Measurements from ENCODE around the gene RTN3. TPM values are rescaled to one million over a fixed set of nuclear protein-coding genes. Genes with fewer than 3 reads are reported as not detected.

RTN3 gene
- total and polyA plus RNA-seq, 9 of the 15 experiments (the other 6 are each of a cell fraction or from before 2014, with no cell fraction given): 41.6 to 169 (median 93.5) TPM

GRCh38 chr11:63769714-63770455 is 88.6 kb downstream of the RTN3 start:
- Histone ChIP-seq H3K9ac (ENCODE audit: insufficient read depth in 1 of 2, low read depth in 2 of 2, low read length in 2 of 2) (peak overlapping the region; percentile 63 to 95; a peak in 3 of 4 replicates), H3K9me3 (replicated peaks; ENCODE audit: control insufficient read depth, insufficient read depth, low read depth, low read length) (no peaks in the 10 kb centered on the region), H3K9me1 (ENCODE audit: control insufficient read depth, insufficient read depth, low read length) (no peaks in the 10 kb centered on the region), H3K4me1 (replicated peaks in 1 of 2; ENCODE audit: control insufficient read depth in 2 of 2, insufficient read depth in 2 of 2, low read length in 2 of 2) (peaks cover 8 to 39% of the 10 kb centered on the region in 2 experiments), H3K79me2 (ENCODE audit: control insufficient read depth, insufficient read depth, low read length) (peaks cover 19% of the 10 kb centered on the region), H4K20me1 (replicated peaks; ENCODE audit: control insufficient read depth, insufficient read depth, low read length) (no peaks in the 10 kb centered on the region), H3K36me3 (ENCODE audit: control insufficient read depth, insufficient read depth, low read length) (peaks cover 11% of the 10 kb centered on the region; the same call in 1 of the 3 replicates), H3K27ac (ENCODE audit: extremely low read depth, low read depth, low read length) (no peak overlapping the region), H3K4me2 (ENCODE audit: insufficient read depth, low read length) (no peak overlapping the region), H3K4me3 (peak overlapping the region; percentile 60; the same call in 1 of the 2 replicates), H2AFZ (ENCODE audit: low read depth, low read length) (peak overlapping the region; percentile 86), H3K27me3 (ENCODE audit: control insufficient read depth in 2 of 2, insufficient read depth in 2 of 2, low read length in 2 of 2) (no peaks in the 10 kb centered on the region)
- TF ChIP-seq ZKSCAN1 (IDR thresholded peaks at IDR 0.05; ENCODE audit: low read depth, low read length) (peak; percentile 53; the same call in 1 of the 2 replicates), ILK (tag; IDR thresholded peaks at IDR 0.05; ENCODE audit: borderline replicate concordance, low read depth) (no peak)
- POLR2A ChIA-PET: interaction anchor here (0.6 kb wide), 1 partner anchor 191 kb away, joined by 3 read pairs; no protein-coding TSS in a partner anchor
- intact Hi-C loops (cut with micrococcal nuclease) (loop anchor here (5.0 kb wide), 4 partner anchors 42 to 382 kb away; partner anchors contain the start of genes MARK2, RCOR2 and SPINDOC), in situ Hi-C loops (cut with MboI) (loop anchor here (10.0 kb wide), 1 partner anchor 375 kb away; no protein-coding TSS in a partner anchor)
- DNase-seq (ENCODE audit: extremely low read depth in 1 of 4, low spot score in 3 of 4) (no peak), ATAC-seq (no peak), FAIRE-seq (no peak)
- 63% methylated on average over 29 of the region's 35 CpGs for WGBS (ENCODE audit: insufficient coverage, low coverage, missing lambda C conversion rate)
- BruUV-seq (replicated peaks): no TSS peak
- CTCF ChIA-PET (ENCODE audit: low intra/inter-chr PET ratio): no interaction called here

GRCh38 chr11:63770763-63771162 is 89.5 kb downstream of the RTN3 start:
- H3K27me3 ChIP-seq (ENCODE audit: control insufficient read depth in 2 of 2, insufficient read depth in 2 of 2, low read length in 2 of 2): no peaks in the 10 kb centered on the region
- H3K4me1 ChIP-seq (replicated peaks in 1 of 2; ENCODE audit: control insufficient read depth in 2 of 2, insufficient read depth in 2 of 2, low read length in 2 of 2): peaks cover 8 to 35% of the 10 kb centered on the region in 2 experiments
- no peak overlapping the region for H3K9ac ChIP-seq (ENCODE audit: insufficient read depth in 1 of 2, low read depth in 2 of 2, low read length in 2 of 2)
- CTCF ChIA-PET (ENCODE audit: low intra/inter-chr PET ratio): interaction anchor here (0.6 kb wide), 1 partner anchor 131 kb away, joined by 4 read pairs; no protein-coding TSS in a partner anchor
- WGBS (ENCODE audit: insufficient coverage, low coverage, missing lambda C conversion rate): 53% methylated on average over 7 of the region's 7 CpGs
- FAIRE-seq (no peak), ATAC-seq (no peak), DNase-seq (ENCODE audit: extremely low read depth in 1 of 4, low spot score in 3 of 4) (no peak)
- POLR2A ChIA-PET: no interaction called here
- intact Hi-C loops (cut with micrococcal nuclease): no loop called here
- TF ChIP-seq CEBPB (tag; IDR thresholded peaks at IDR 0.05) (peak; percentile 55), CHD2 (IDR thresholded peaks at IDR 0.05; ENCODE audit: low read depth, low read length) (no peak), MTA3 (IDR thresholded peaks at IDR 0.05; ENCODE audit: borderline replicate concordance) (no peak)
- H3K27ac ChIP-seq (ENCODE audit: extremely low read depth, low read depth, low read length): no peak overlapping the region
- H3K79me2 ChIP-seq (ENCODE audit: control insufficient read depth, insufficient read depth, low read length): peaks cover 19% of the 10 kb centered on the region
- H2AFZ ChIP-seq (ENCODE audit: low read depth, low read length): no peak overlapping the region
- H3K9me1 ChIP-seq (ENCODE audit: control insufficient read depth, insufficient read depth, low read length): no peaks in the 10 kb centered on the region
- no peaks in the 10 kb centered on the region for H3K9me3 ChIP-seq (replicated peaks; ENCODE audit: control insufficient read depth, insufficient read depth, low read depth, low read length)
- no peak overlapping the region for H3K4me3 ChIP-seq
- in situ Hi-C loops (cut with MboI): no loop called here
- H3K36me3 ChIP-seq (ENCODE audit: control insufficient read depth, insufficient read depth, low read length): peaks cover 3% of the 10 kb centered on the region; the same call in 1 of the 3 replicates
- no TSS peak for BruUV-seq (replicated peaks)
- no peaks in the 10 kb centered on the region for H4K20me1 ChIP-seq (replicated peaks; ENCODE audit: control insufficient read depth, insufficient read depth, low read length)
- no peak overlapping the region for H3K4me2 ChIP-seq (ENCODE audit: insufficient read depth, low read length)

Data from K562 (cell line).